DND-41 (cell line): ENCODE measurements around the gene BMPER.

Experiments
- CTCF ChIP-seq: IDR thresholded peaks from 2 replicates; pipeline ENCODE4 v1.5.1; 2012; ENCODE audit warnings: borderline replicate concordance, low read length, moderate library complexity, mild to moderate bottlenecking; ENCODE audit not compliant: poor library complexity, severe bottlenecking; ENCODE audit errors: extremely low read depth
- EZH2 ChIP-seq: IDR thresholded peaks from 3 replicates; pipeline ENCODE4 v1.6.1; 2012; ENCODE audit warnings: borderline replicate concordance, low read depth, mild to moderate bottlenecking, moderate library complexity, low read length, inconsistent platforms; ENCODE audit not compliant: severe bottlenecking

- no peak for TF ChIP-seq CTCF
- no peak for TF ChIP-seq EZH2
Observed at GRCh38 chr7:34162027-34162565, 256.8 kb downstream of the BMPER start.
